ENCODE measurements around the gene HS1BP3. TPM values are rescaled to one million over a fixed set of nuclear protein-coding genes. Genes with fewer than 3 reads are reported as not detected.

HS1BP3 gene
- total RNA-seq, 1 donor from 2014 or later: 16.5 TPM

DNA sequence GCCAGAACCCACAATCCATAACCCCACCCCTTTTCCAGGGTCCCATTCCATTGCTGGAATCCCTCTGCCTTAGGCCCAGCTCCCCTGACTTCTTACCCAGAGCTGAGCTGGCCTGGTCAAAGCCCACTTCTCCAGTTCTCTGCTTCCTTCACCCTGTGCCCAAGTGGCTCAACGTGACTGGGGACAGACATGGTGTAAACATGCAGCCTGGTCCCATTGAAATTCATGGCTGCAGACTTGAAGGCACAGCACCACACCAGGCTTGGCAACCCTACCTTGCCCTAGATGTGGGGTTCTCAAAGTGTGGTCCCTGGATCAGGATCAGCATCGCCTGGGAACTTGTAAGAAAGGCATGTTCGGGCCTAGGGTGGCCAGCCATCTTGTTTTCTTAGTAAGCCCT, 3.7 kb downstream of the HS1BP3 start:
- TF ChIP-seq, protein P1, sequence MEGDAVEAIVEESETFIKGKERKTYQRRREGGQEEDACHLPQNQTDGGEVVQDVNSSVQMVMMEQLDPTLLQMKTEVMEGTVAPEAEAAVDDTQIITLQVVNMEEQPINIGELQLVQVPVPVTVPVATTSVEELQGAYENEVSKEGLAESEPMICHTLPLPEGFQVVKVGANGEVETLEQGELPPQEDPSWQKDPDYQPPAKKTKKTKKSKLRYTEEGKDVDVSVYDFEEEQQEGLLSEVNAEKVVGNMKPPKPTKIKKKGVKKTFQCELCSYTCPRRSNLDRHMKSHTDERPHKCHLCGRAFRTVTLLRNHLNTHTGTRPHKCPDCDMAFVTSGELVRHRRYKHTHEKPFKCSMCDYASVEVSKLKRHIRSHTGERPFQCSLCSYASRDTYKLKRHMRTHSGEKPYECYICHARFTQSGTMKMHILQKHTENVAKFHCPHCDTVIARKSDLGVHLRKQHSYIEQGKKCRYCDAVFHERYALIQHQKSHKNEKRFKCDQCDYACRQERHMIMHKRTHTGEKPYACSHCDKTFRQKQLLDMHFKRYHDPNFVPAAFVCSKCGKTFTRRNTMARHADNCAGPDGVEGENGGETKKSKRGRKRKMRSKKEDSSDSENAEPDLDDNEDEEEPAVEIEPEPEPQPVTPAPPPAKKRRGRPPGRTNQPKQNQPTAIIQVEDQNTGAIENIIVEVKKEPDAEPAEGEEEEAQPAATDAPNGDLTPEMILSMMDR (IDR thresholded peaks at IDR 0.05; ENCODE audit: unreplicated experiment): no peak
- Mint-ChIP-seq H3K4me1 (peaks cover 12% of the 10 kb centered on the region), H3K4me3 (no peak overlapping the region), H3K27ac (no peak overlapping the region), H3K27me3 (ENCODE audit: low read depth) (no peaks in the 10 kb centered on the region), H3K9me3 (no peaks in the 10 kb centered on the region), H3K36me3 (no peaks in the 10 kb centered on the region)
- no peak for DNase-seq (ENCODE audit: low spot score in 2 of 2, unreplicated experiment in 2 of 2)

DNA sequence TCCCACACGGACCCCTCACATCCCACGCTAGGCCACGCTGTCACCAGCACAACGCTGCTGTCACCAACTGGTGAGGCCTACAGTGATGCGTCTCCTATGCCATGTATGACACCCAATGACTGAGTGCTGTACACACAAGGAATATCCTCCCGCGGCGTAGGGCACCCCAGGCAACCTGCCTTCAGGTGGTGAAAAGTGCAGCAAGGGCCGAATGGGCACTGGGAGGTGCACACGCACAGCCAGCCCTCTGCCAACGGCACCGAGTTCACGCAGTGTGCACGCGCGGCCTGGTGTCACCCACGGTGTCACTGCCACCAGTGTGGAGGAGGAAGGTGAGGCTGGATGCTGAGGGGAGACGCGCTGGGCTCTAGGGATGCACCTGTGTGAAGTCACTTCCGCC, 4.5 kb downstream of the HS1BP3 start:
- H3K27ac Mint-ChIP-seq: no peak overlapping the region
- no peaks in the 10 kb centered on the region for H3K36me3 Mint-ChIP-seq
- H3K9me3 Mint-ChIP-seq: no peaks in the 10 kb centered on the region
- H3K27me3 Mint-ChIP-seq (ENCODE audit: low read depth): no peaks in the 10 kb centered on the region
- H3K4me3 Mint-ChIP-seq: no peak overlapping the region
- H3K4me1 Mint-ChIP-seq: peaks cover 10% of the 10 kb centered on the region
- no peak for DNase-seq (ENCODE audit: low spot score in 2 of 2, unreplicated experiment in 2 of 2)
- TF ChIP-seq, protein P1 (IDR thresholded peaks at IDR 0.05; ENCODE audit: unreplicated experiment): no peak

DNA sequence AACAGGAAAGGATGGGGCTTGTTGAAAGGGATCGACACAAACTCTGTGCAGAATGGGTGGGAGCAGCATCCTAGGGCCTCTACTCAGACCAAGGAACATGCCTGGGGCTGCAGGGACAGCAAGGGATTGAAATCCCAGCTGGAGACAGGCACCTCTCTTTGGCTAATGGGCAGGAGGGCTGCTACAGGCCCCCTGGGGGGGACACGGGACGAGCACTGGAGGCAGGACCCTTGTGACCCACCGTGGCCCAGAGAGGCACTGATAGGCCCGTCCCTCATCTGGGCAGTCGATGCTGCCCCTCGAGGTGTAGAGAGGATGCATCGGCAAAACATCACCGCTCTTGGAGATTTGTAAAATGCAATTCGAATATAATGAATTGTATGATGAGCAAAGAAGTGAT, 5.1 kb downstream of the HS1BP3 start:
- H3K4me3 Mint-ChIP-seq: no peak overlapping the region
- no peaks in the 10 kb centered on the region for H3K36me3 Mint-ChIP-seq
- H3K27me3 Mint-ChIP-seq (ENCODE audit: low read depth): no peaks in the 10 kb centered on the region
- peaks cover 8% of the 10 kb centered on the region for H3K4me1 Mint-ChIP-seq
- no peak for DNase-seq (ENCODE audit: low spot score in 2 of 2, unreplicated experiment in 2 of 2)
- H3K9me3 Mint-ChIP-seq: no peaks in the 10 kb centered on the region
- TF ChIP-seq, protein P1 (IDR thresholded peaks at IDR 0.05; ENCODE audit: unreplicated experiment): no peak
- H3K27ac Mint-ChIP-seq: no peak overlapping the region

DNA sequence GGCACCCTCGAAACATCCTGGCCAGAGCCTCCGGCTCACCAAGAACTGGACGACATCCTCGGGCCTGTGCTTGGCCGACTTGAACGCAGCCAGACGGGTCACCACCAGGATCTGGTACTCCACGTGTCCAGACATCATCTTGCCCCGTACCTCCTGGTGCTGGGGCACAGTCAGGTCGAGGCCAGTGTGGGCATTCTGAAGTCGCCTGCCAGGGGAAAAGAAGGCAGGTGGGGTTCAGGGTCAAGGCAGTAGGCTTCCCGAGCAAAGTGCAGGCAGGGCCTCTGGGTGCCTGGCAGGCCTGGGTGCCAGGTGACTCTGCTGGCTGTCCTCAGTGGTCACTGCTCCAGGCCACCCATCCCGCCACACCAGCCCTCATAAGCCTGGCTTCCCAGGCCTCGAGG, 5.6 kb downstream of the HS1BP3 start:
- TF ChIP-seq, protein P1 (IDR thresholded peaks at IDR 0.05; ENCODE audit: unreplicated experiment): no peak
- H3K9me3 Mint-ChIP-seq: no peaks in the 10 kb centered on the region
- no peak overlapping the region for H3K27ac Mint-ChIP-seq
- H3K36me3 Mint-ChIP-seq: no peaks in the 10 kb centered on the region
- H3K4me3 Mint-ChIP-seq: no peak overlapping the region
- H3K4me1 Mint-ChIP-seq: peaks cover 6% of the 10 kb centered on the region
- no peak for DNase-seq (ENCODE audit: low spot score in 2 of 2, unreplicated experiment in 2 of 2)
- no peaks in the 10 kb centered on the region for H3K27me3 Mint-ChIP-seq (ENCODE audit: low read depth)

DNA sequence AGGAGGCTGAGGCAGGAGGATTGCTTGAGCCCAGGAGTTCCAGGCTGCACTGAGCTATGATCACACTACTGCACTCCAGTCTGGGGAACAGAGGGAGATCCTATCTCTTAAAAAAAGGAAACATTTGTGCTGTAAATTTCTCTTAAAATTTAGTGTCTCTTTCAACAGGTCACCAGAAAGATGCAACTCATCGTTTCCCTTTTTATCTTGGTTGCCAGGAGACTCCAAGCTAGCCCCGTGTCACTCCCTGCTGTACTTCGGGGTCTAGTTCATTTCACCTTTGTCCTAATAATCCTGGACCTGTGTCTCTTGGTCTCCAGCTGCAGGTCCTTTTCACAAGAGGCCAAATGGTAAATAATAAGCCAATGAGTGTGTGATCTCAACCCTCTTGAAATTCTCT, 7.1 kb downstream of the HS1BP3 start:
- Mint-ChIP-seq H3K27me3 (ENCODE audit: low read depth) (no peaks in the 10 kb centered on the region), H3K9me3 (no peaks in the 10 kb centered on the region), H3K4me1 (peaks cover 2% of the 10 kb centered on the region), H3K27ac (no peak overlapping the region), H3K4me3 (no peak overlapping the region), H3K36me3 (peaks cover 2% of the 10 kb centered on the region)
- TF ChIP-seq, protein P1 (IDR thresholded peaks at IDR 0.05; ENCODE audit: unreplicated experiment): no peak
- DNase-seq (ENCODE audit: low spot score in 2 of 2, unreplicated experiment in 2 of 2): no peak

DNA sequence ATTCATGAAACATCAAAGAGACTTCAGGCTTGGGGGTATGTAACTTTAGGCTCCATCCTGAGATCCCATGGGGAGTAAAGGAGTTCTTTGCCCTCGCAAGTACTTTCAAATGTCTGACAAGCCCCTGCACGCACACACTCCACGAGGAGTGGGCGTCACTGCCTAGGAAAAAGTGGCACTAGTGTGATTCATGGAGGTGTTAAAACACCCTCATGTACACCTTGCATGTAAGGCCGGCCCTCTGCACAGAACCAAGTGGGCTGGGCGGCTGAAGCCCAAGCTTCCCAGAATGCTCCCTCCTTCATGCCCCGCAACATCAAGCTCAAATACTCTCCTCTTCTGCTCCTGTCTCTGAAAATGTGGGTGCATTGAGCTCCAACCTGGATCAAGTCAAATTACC, 7.8 kb downstream of the HS1BP3 start:
- Mint-ChIP-seq H3K4me1 (peaks cover 2% of the 10 kb centered on the region), H3K36me3 (peaks cover 2% of the 10 kb centered on the region), H3K9me3 (no peaks in the 10 kb centered on the region), H3K27me3 (ENCODE audit: low read depth) (no peaks in the 10 kb centered on the region), H3K4me3 (no peak overlapping the region), H3K27ac (no peak overlapping the region)
- TF ChIP-seq, protein P1 (IDR thresholded peaks at IDR 0.05; ENCODE audit: unreplicated experiment): no peak
- DNase-seq (ENCODE audit: low spot score in 2 of 2, unreplicated experiment in 2 of 2): no peak

All from mesothelial cell of epicardium (in vitro differentiated cells).